H1 (cell line): Measurements from ENCODE around the gene GCLM. TPM values are rescaled to one million over a fixed set of nuclear protein-coding genes. Genes with fewer than 3 reads are reported as not detected.

Experiments
- CTCF ChIA-PET: fragments of 300-600 bp; sonication (Branson Sonifier 250); formaldehyde crosslinking; loops from one replicate; lab custom pipeline; 2021; ENCODE audit not compliant: partially characterized antibody; lab: Charles Lee
- POLR2A ChIA-PET: fragments of 300-600 bp; sonication (Branson Sonifier 250); formaldehyde crosslinking; loops from one replicate; lab custom pipeline; 2021; ENCODE audit warnings: inconsistent platforms; ENCODE audit not compliant: partially characterized antibody; lab: Charles Lee
- DNase-seq, 2 experiments: peaks; one replicate each; pipeline versions ENCODE4 v3.0.0 to v3.0.0-alpha.2; 2010 to 2022; ENCODE audit warnings: low spot score in 2 of 2, low read depth in 1 of 2, mixed read lengths in 1 of 2
- FAIRE-seq: peaks from 2 replicates; lab custom pipeline; 2011; peaks lifted over from hg19 to GRCh38; lab: Jason Lieb, UNC
- H2AFZ ChIP-seq: 2 replicates; pipeline ENCODE4 v1.8.1; 2012; ENCODE audit warnings: low read length, inconsistent platforms
- H2AK5ac ChIP-seq: 2 replicates; pipeline ENCODE4 v1.6.1; 2013; ENCODE audit warnings: low read depth, low read length
- H2BK120ac ChIP-seq: replicated peaks from 2 replicates; pipeline ENCODE3; 2013; ENCODE audit warnings: low read depth, low read length, inconsistent platforms
- H2BK12ac ChIP-seq: 2 replicates; pipeline ENCODE4 v1.6.1; 2013; ENCODE audit warnings: low read depth, low read length
- H2BK15ac ChIP-seq: 2 replicates; pipeline ENCODE4 v1.6.1; 2013; ENCODE audit warnings: low read length
- H2BK20ac ChIP-seq: 2 replicates; pipeline ENCODE4 v1.6.1; 2013; ENCODE audit warnings: low read length
- H2BK5ac ChIP-seq: 2 replicates; pipeline ENCODE4 v1.6.1; 2013; ENCODE audit warnings: low read depth, low read length
- H3K14ac ChIP-seq: 2 replicates; pipeline ENCODE4 v1.6.1; 2013; ENCODE audit warnings: inconsistent platforms; ENCODE audit not compliant: insufficient read length
- H3K18ac ChIP-seq: 2 replicates; pipeline ENCODE4 v1.6.1; 2013; ENCODE audit warnings: low read length; ENCODE audit errors: extremely low read depth
- H3K23ac ChIP-seq: 2 replicates; pipeline ENCODE4 v1.6.1; 2013; ENCODE audit warnings: inconsistent platforms; ENCODE audit not compliant: insufficient read length
- H3K23me2 ChIP-seq: 2 replicates; pipeline ENCODE4 v1.6.1; 2013; ENCODE audit warnings: low read depth, low read length
- H3K27ac ChIP-seq: 2 replicates; pipeline ENCODE4 v1.6.1; 2011; ENCODE audit warnings: low read depth, low read length, inconsistent platforms
- H3K27me3 ChIP-seq, 4 experiments: replicated peaks in 1 of 4; 1 replicate in 1 of 4; 2 replicates in 3 of 4; pipeline versions ENCODE4 v1.6.1 to v1.8.1; 2011 to 2013; ENCODE audit warnings: low read length in 3 of 4, mild to moderate bottlenecking in 3 of 4, inconsistent platforms in 2 of 4, mixed read lengths in 2 of 4, moderate library complexity in 1 of 4; ENCODE audit not compliant: control insufficient read depth in 3 of 4, insufficient read depth in 3 of 4; ENCODE audit errors: extremely low read depth in 1 of 4
- H3K36me3 ChIP-seq, 4 experiments: 2 replicates each; pipeline versions ENCODE4 v1.6.1 to v1.8.1; 2011 to 2013; ENCODE audit warnings: mild to moderate bottlenecking in 4 of 4, low read length in 3 of 4, moderate library complexity in 2 of 4, control low read depth in 1 of 4, inconsistent platforms in 1 of 4; ENCODE audit not compliant: insufficient read depth in 4 of 4, control insufficient read depth in 2 of 4
- H3K4ac ChIP-seq: replicated peaks from 2 replicates; pipeline ENCODE3; 2013; ENCODE audit warnings: low read length, low read depth, mixed read lengths, inconsistent platforms; ENCODE audit not compliant: insufficient read length
- H3K4me1 ChIP-seq, 4 experiments: replicated peaks in 1 of 4; 1 replicate in 1 of 4; 2 replicates in 3 of 4; pipeline versions ENCODE4 v1.6.1 to v1.8.1; 2011 to 2013; ENCODE audit warnings: low read length in 3 of 4, inconsistent platforms in 2 of 4, mixed read lengths in 1 of 4; ENCODE audit not compliant: insufficient read depth in 4 of 4, control insufficient read depth in 3 of 4
- H3K4me2 ChIP-seq, 2 experiments: 2 replicates each; pipeline versions ENCODE4 v1.6.1 to v1.8.1; 2011 to 2013; ENCODE audit warnings: low read depth in 2 of 2, low read length in 2 of 2, control low read depth in 1 of 2, inconsistent platforms in 1 of 2, mild to moderate bottlenecking in 1 of 2; ENCODE audit not compliant: insufficient read depth in 1 of 2
- H3K4me3 ChIP-seq, 4 experiments: fragments of 200-600, 300-600 bp in 1 of 4; sonication (generic), shearing (Covaris generic), sonication (Bioruptor Twin) in 1 of 4; 2 replicates each; pipeline versions ENCODE4 v1.5.1 to v1.8.1; 2011 to 2016; ENCODE audit warnings: low read length in 4 of 4, low read depth in 3 of 4, control low read depth in 2 of 4, inconsistent platforms in 2 of 4, mild to moderate bottlenecking in 2 of 4, mixed read lengths in 1 of 4, moderate library complexity in 1 of 4; ENCODE audit not compliant: insufficient read depth in 2 of 4; ENCODE audit errors: extremely low read depth in 1 of 4
- H3K56ac ChIP-seq: replicated peaks from 2 replicates; pipeline ENCODE3; 2013; ENCODE audit warnings: low read depth, mild to moderate bottlenecking, mixed read lengths, low read length, inconsistent platforms; ENCODE audit not compliant: insufficient read length
- H3K79me1 ChIP-seq: 2 replicates; pipeline ENCODE4 v1.6.1; 2013; ENCODE audit warnings: low read depth, low read length, control low read depth
- H3K79me2 ChIP-seq, 2 experiments: 2 replicates each; pipeline versions ENCODE4 v1.6.1 to v1.8.1; 2012 to 2013; ENCODE audit warnings: low read length in 2 of 2, mild to moderate bottlenecking in 2 of 2, inconsistent platforms in 1 of 2; ENCODE audit not compliant: insufficient read depth in 2 of 2, control insufficient read depth in 1 of 2
- H3K9ac ChIP-seq, 4 experiments: replicated peaks in 1 of 4; 1 replicate in 1 of 4; 2 replicates in 3 of 4; pipeline versions ENCODE4 v1.6.1 to v1.8.1; 2011 to 2013; ENCODE audit warnings: low read depth in 3 of 4, low read length in 3 of 4, control low read depth in 2 of 4, mild to moderate bottlenecking in 2 of 4, moderate library complexity in 2 of 4, inconsistent platforms in 1 of 4; ENCODE audit errors: extremely low read depth in 1 of 4
- H3K9me3 ChIP-seq, 2 experiments: 2 replicates each; pipeline versions ENCODE4 v1.6.1 to v1.8.1; 2012 to 2013; ENCODE audit warnings: mild to moderate bottlenecking in 2 of 2, moderate library complexity in 2 of 2, control low read depth in 1 of 2, inconsistent platforms in 1 of 2, low read depth in 1 of 2, low read length in 1 of 2, mixed read lengths in 1 of 2; ENCODE audit not compliant: insufficient read depth in 2 of 2
- H4K20me1 ChIP-seq, 2 experiments: replicated peaks in 1 of 2; 2 replicates each; pipeline versions ENCODE3 to v1.8.1; 2011 to 2013; ENCODE audit warnings: inconsistent platforms in 2 of 2, low read length in 2 of 2, mild to moderate bottlenecking in 1 of 2; ENCODE audit not compliant: insufficient read depth in 2 of 2, control insufficient read depth in 1 of 2
- H4K5ac ChIP-seq: 2 replicates; pipeline ENCODE4 v1.6.1; 2013; ENCODE audit warnings: low read length, low read depth, mixed read lengths, inconsistent platforms; ENCODE audit not compliant: insufficient read length
- H4K8ac ChIP-seq: 2 replicates; pipeline ENCODE4 v1.8.0; 2013; ENCODE audit warnings: mild to moderate bottlenecking, moderate library complexity, low read length, inconsistent platforms; ENCODE audit not compliant: insufficient read depth; ENCODE audit errors: extremely low read depth
- H4K91ac ChIP-seq: replicated peaks from 2 replicates; pipeline ENCODE3; 2013; ENCODE audit warnings: low read length, mixed read lengths, inconsistent platforms; ENCODE audit not compliant: insufficient read length
- ATF2 ChIP-seq: IDR thresholded peaks from 2 replicates; pipeline ENCODE4 v1.6.1; 2012; ENCODE audit warnings: low read length, inconsistent platforms
- BCL11A ChIP-seq, 2 experiments: IDR thresholded peaks; one replicate each; pipeline ENCODE4 v1.6.1; 2011; ENCODE audit warnings: low read depth in 2 of 2, low read length in 2 of 2, mild to moderate bottlenecking in 2 of 2
- CHD2 ChIP-seq: IDR thresholded peaks from 2 replicates; pipeline ENCODE4 v1.6.1; 2012; ENCODE audit warnings: low read length, improper control_type of control experiment
- CREB1 ChIP-seq: IDR thresholded peaks from 2 replicates; pipeline ENCODE4 v1.6.1; 2012; ENCODE audit warnings: inconsistent platforms
- GTF2F1 ChIP-seq: IDR thresholded peaks from 2 replicates; pipeline ENCODE4 v1.6.1; 2012; ENCODE audit warnings: low read depth, low read length, improper control_type of control experiment, borderline replicate concordance
- SP1 ChIP-seq: IDR thresholded peaks from 2 replicates; pipeline ENCODE4 v1.6.1; 2011; ENCODE audit warnings: low read depth, low read length
- TAF1 ChIP-seq: IDR thresholded peaks from 2 replicates; pipeline ENCODE4 v1.6.1; 2011; ENCODE audit warnings: mild to moderate bottlenecking, low read depth, low read length
- TBP ChIP-seq: IDR thresholded peaks from 2 replicates; pipeline ENCODE4 v1.6.1; 2011; ENCODE audit warnings: low read depth, low read length, improper control_type of control experiment
- TEAD4 ChIP-seq: IDR thresholded peaks from 2 replicates; pipeline ENCODE4 v1.6.1; 2012; ENCODE audit warnings: low read depth, low read length, inconsistent platforms, mixed read lengths
- YY1 ChIP-seq: IDR thresholded peaks from 2 replicates; pipeline ENCODE4 v1.6.1; 2011; ENCODE audit warnings: low read depth, mild to moderate bottlenecking, low read length
- WGBS, 2 experiments: shearing (Covaris generic) in 1 of 2; methylation state at CpG; one replicate each; pipeline versions ENCODE4 v1.1.6 to v1.1.7; 2013 to 2015; ENCODE audit warnings: low lambda C conversion rate in 2 of 2, mixed read lengths in 2 of 2, inconsistent platforms in 1 of 2, low coverage in 1 of 2, missing lambda C conversion rate in 1 of 2; ENCODE audit not compliant: insufficient replicate concordance in 2 of 2, insufficient coverage in 1 of 2, insufficient read length in 1 of 2; ENCODE audit errors: extremely low coverage in 1 of 2, missing lambda C conversion rate in 1 of 2; 5-methylcytosine and 5-hydroxymethylcytosine counted together
- polyA plus RNA-seq, 7 experiments: library from polyadenylated mRNA; depleted of rRNA in 3 of 7; stranded (reverse) in 5 of 7; unstranded in 2 of 7; fragments of >200 nt in 5 of 7; fragments of 200-250 nt in 2 of 7; gene quantifications; 1 replicate in 5 of 7; 2 replicates in 1 of 7; 4 replicates in 1 of 7; pipeline versions ENCODE4 v1.2.1 to v1.2.3, GENCODE V29; 2011 to 2013; ENCODE audit warnings: missing spikeins in 2 of 7, mixed read lengths in 2 of 7
- total RNA-seq: library from RNA; stranded (reverse); fragmentation: NEBNext Ultra II Directional; extraction: Animal tissue kit (Norgen Biotek cat#: 25700); gene quantifications from 2 replicates; pipeline ENCODE4 v1.2.1, GENCODE V29; 2021
- TF ChIP-seq, protein P1 (sequence below): IDR thresholded peaks from 2 replicates; pipeline ENCODE4 v1.6.1; 2011; ENCODE audit warnings: low read depth, mild to moderate bottlenecking, low read length; ENCODE audit not compliant: insufficient read depth

Gene GCLM
- total and polyA plus RNA-seq, 2 of the 8 experiments (the other 6 are each of a cell fraction or from before 2014, with no cell fraction given) = 3.1 to 12.8 TPM

- Histone ChIP-seq H3K36me3 (no peaks in the 10 kb centered on the region; a peak in 1 of 8 replicates), H2BK12ac (no peak overlapping the region), H2AFZ (no peak overlapping the region), H3K9me3 (no peaks in the 10 kb centered on the region), H3K9ac (no peak overlapping the region), H3K23ac (no peak overlapping the region), H3K79me2 (no peaks in the 10 kb centered on the region), H2AK5ac (no peak overlapping the region), H3K4me3 (no peak overlapping the region), H2BK5ac (no peak overlapping the region), H2BK15ac (no peak overlapping the region), H4K20me1 (no peaks in the 10 kb centered on the region), H4K5ac (no peak overlapping the region), H4K8ac (no peak overlapping the region), H3K56ac (no peak overlapping the region), H3K27ac (no peak overlapping the region), H3K4me2 (no peak overlapping the region), H3K14ac (no peak overlapping the region), H2BK20ac (no peak overlapping the region), H3K4me1 (peaks cover 0 to 10% (median 3%) of the 10 kb centered on the region in 4 experiments; a peak in 2 of 7 replicates), H3K79me1 (no peaks in the 10 kb centered on the region), H3K4ac (no peak overlapping the region), H3K23me2 (peaks cover 4% of the 10 kb centered on the region; the same call in 1 of the 2 replicates), H3K18ac (no peak overlapping the region), H2BK120ac (no peak overlapping the region), H4K91ac (no peak overlapping the region), H3K27me3 (no peaks in the 10 kb centered on the region; a peak in 1 of 7 replicates)
- 83% methylated on average over 5 of the region's 5 CpGs; no CpG with 5 or more reads in 1 of the 2 experiments for WGBS, 2 experiments
- FAIRE-seq (no peak), DNase-seq (no peak)
- CTCF ChIA-PET = interaction anchor here (0.7 to 14.0 kb wide), 23 partner anchors 8 to 540 kb away, joined by 3 to 324 read pairs (median 6); partner anchors contain the start of gene BCAR3
- POLR2A ChIA-PET = interaction anchor here (0.6 to 1.9 kb wide), 6 partner anchors 9 to 214 kb away, joined by 3 to 6 read pairs (median 4); no protein-coding TSS in a partner anchor
- no peak for TF ChIP-seq TAF1
- no peak for TF ChIP-seq ATF2
- TF ChIP-seq SP1 = no peak
- no peak for TF ChIP-seq YY1
- TF ChIP-seq, protein P1, sequence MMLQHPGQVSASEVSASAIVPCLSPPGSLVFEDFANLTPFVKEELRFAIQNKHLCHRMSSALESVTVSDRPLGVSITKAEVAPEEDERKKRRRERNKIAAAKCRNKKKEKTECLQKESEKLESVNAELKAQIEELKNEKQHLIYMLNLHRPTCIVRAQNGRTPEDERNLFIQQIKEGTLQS = no peak
- TF ChIP-seq CHD2 = no peak
- no peak for TF ChIP-seq TBP
- no peak for TF ChIP-seq BCL11A (IDR thresholded peaks at IDR 0.05; ENCODE audit: low read depth in 2 of 2, low read length in 2 of 2)
- no peak for TF ChIP-seq GTF2F1
- TF ChIP-seq TEAD4 = no peak
- TF ChIP-seq CREB1 = no peak
These were observed 66.3 kb downstream of the GCLM start for GRCh38 chr1:93842750-93843500.
